Measurements from ENCODE around the gene DMAC2.

DNA sequence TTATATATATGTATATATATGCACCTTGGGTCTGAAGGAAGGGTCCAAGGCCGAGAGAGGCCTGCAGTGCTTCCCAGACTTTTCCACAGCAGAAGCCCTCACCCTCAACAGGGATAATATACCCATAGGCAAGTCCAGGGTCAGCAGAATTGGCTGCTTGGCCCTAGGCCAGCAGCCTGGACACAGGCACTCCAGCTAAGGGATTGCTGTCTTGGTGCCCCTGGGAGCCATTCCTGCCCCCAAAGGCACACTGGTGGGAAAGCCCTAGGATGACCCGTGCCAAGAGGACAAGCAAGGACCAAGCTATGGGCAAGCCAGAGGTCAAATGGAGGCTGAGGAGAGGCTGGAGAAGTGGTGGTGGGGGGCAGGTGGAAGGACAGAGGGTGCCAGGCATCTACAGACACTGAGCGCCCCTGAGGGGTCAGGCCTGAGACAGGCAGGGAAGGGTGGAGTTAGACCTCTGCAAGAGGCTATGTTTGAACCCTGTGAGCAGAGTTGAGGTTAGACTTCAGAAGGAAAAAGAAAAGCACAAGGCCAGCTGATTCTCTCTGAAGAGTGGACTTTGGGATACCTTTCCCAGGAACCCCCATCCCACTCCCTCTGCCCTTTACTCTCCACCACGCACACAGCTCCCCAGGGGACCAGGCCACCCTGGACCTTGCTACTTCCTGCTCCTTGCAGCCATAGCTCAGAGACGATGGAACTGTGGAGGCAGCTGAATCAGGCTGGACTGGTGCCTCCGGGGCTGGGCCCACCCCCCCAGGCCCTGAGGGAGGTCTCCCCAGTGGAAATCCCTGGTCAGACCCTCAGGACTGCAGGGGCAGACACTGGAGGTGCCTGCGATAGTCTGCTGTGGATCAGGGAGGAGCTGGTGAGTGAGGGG is 3.0 kb upstream of the DMAC2 start, which contains the start of gene ERICH4:
- TF ChIP-seq POLR2AphosphoS5 (IDR thresholded peaks at IDR 0.05), result no peak
- no peak for TF ChIP-seq CTCF (IDR thresholded peaks at IDR 0.05; ENCODE audit: poor library complexity, severe bottlenecking)
- TF ChIP-seq EZH2 (IDR thresholded peaks at IDR 0.05; ENCODE audit: borderline replicate concordance, insufficient read depth, low read length, poor library complexity, severe bottlenecking), result no peak
- TF ChIP-seq TAF1 (IDR thresholded peaks at IDR 0.05; ENCODE audit: low read depth), result no peak

Measured in neural cell (in vitro differentiated cells).